H1 (cell line): ENCODE data around the gene NPC2. TPM values are rescaled to one million over a fixed set of nuclear protein-coding genes. Genes with fewer than 3 reads are reported as not detected.

Experiments used
- CTCF ChIA-PET: fragments of 300-600 bp; sonication (Branson Sonifier 250); formaldehyde crosslinking; loops from one replicate; lab custom pipeline; 2021; ENCODE audit not compliant: partially characterized antibody; lab: Charles Lee
- POLR2A ChIA-PET: fragments of 300-600 bp; sonication (Branson Sonifier 250); formaldehyde crosslinking; loops from one replicate; lab custom pipeline; 2021; ENCODE audit warnings: inconsistent platforms; ENCODE audit not compliant: partially characterized antibody; lab: Charles Lee
- DNase-seq, 2 experiments: peaks; one replicate each; pipeline versions ENCODE4 v3.0.0 to v3.0.0-alpha.2; 2010 to 2022; ENCODE audit warnings: low spot score in 2 of 2, low read depth in 1 of 2, mixed read lengths in 1 of 2
- FAIRE-seq: peaks from 2 replicates; lab custom pipeline; 2011; peaks lifted over from hg19 to GRCh38; lab: Jason Lieb, UNC
- H2AFZ ChIP-seq: 2 replicates; pipeline ENCODE4 v1.8.1; 2012; ENCODE audit warnings: low read length, inconsistent platforms
- H2AK5ac ChIP-seq: 2 replicates; pipeline ENCODE4 v1.6.1; 2013; ENCODE audit warnings: low read depth, low read length
- H2BK120ac ChIP-seq: replicated peaks from 2 replicates; pipeline ENCODE3; 2013; ENCODE audit warnings: low read depth, low read length, inconsistent platforms
- H2BK12ac ChIP-seq: 2 replicates; pipeline ENCODE4 v1.6.1; 2013; ENCODE audit warnings: low read depth, low read length
- H2BK15ac ChIP-seq: 2 replicates; pipeline ENCODE4 v1.6.1; 2013; ENCODE audit warnings: low read length
- H2BK20ac ChIP-seq: 2 replicates; pipeline ENCODE4 v1.6.1; 2013; ENCODE audit warnings: low read length
- H2BK5ac ChIP-seq: 2 replicates; pipeline ENCODE4 v1.6.1; 2013; ENCODE audit warnings: low read depth, low read length
- H3K14ac ChIP-seq: 2 replicates; pipeline ENCODE4 v1.6.1; 2013; ENCODE audit warnings: inconsistent platforms; ENCODE audit not compliant: insufficient read length
- H3K18ac ChIP-seq: 2 replicates; pipeline ENCODE4 v1.6.1; 2013; ENCODE audit warnings: low read length; ENCODE audit errors: extremely low read depth
- H3K23ac ChIP-seq: 2 replicates; pipeline ENCODE4 v1.6.1; 2013; ENCODE audit warnings: inconsistent platforms; ENCODE audit not compliant: insufficient read length
- H3K23me2 ChIP-seq: 2 replicates; pipeline ENCODE4 v1.6.1; 2013; ENCODE audit warnings: low read depth, low read length
- H3K27ac ChIP-seq: 2 replicates; pipeline ENCODE4 v1.6.1; 2011; ENCODE audit warnings: low read depth, low read length, inconsistent platforms
- H3K27me3 ChIP-seq, 4 experiments: replicated peaks in 1 of 4; 1 replicate in 1 of 4; 2 replicates in 3 of 4; pipeline versions ENCODE4 v1.6.1 to v1.8.1; 2011 to 2013; ENCODE audit warnings: low read length in 3 of 4, mild to moderate bottlenecking in 3 of 4, inconsistent platforms in 2 of 4, mixed read lengths in 2 of 4, moderate library complexity in 1 of 4; ENCODE audit not compliant: control insufficient read depth in 3 of 4, insufficient read depth in 3 of 4; ENCODE audit errors: extremely low read depth in 1 of 4
- H3K36me3 ChIP-seq, 4 experiments: 2 replicates each; pipeline versions ENCODE4 v1.6.1 to v1.8.1; 2011 to 2013; ENCODE audit warnings: mild to moderate bottlenecking in 4 of 4, low read length in 3 of 4, moderate library complexity in 2 of 4, control low read depth in 1 of 4, inconsistent platforms in 1 of 4; ENCODE audit not compliant: insufficient read depth in 4 of 4, control insufficient read depth in 2 of 4
- H3K4ac ChIP-seq: replicated peaks from 2 replicates; pipeline ENCODE3; 2013; ENCODE audit warnings: low read length, low read depth, mixed read lengths, inconsistent platforms; ENCODE audit not compliant: insufficient read length
- H3K4me1 ChIP-seq, 4 experiments: replicated peaks in 1 of 4; 1 replicate in 1 of 4; 2 replicates in 3 of 4; pipeline versions ENCODE4 v1.6.1 to v1.8.1; 2011 to 2013; ENCODE audit warnings: low read length in 3 of 4, inconsistent platforms in 2 of 4, mixed read lengths in 1 of 4; ENCODE audit not compliant: insufficient read depth in 4 of 4, control insufficient read depth in 3 of 4
- H3K4me2 ChIP-seq, 2 experiments: 2 replicates each; pipeline versions ENCODE4 v1.6.1 to v1.8.1; 2011 to 2013; ENCODE audit warnings: low read depth in 2 of 2, low read length in 2 of 2, control low read depth in 1 of 2, inconsistent platforms in 1 of 2, mild to moderate bottlenecking in 1 of 2; ENCODE audit not compliant: insufficient read depth in 1 of 2
- H3K4me3 ChIP-seq, 4 experiments: fragments of 200-600, 300-600 bp in 1 of 4; sonication (generic), shearing (Covaris generic), sonication (Bioruptor Twin) in 1 of 4; 2 replicates each; pipeline versions ENCODE4 v1.5.1 to v1.8.1; 2011 to 2016; ENCODE audit warnings: low read length in 4 of 4, low read depth in 3 of 4, control low read depth in 2 of 4, inconsistent platforms in 2 of 4, mild to moderate bottlenecking in 2 of 4, mixed read lengths in 1 of 4, moderate library complexity in 1 of 4; ENCODE audit not compliant: insufficient read depth in 2 of 4; ENCODE audit errors: extremely low read depth in 1 of 4
- H3K56ac ChIP-seq: replicated peaks from 2 replicates; pipeline ENCODE3; 2013; ENCODE audit warnings: low read depth, mild to moderate bottlenecking, mixed read lengths, low read length, inconsistent platforms; ENCODE audit not compliant: insufficient read length
- H3K79me1 ChIP-seq: 2 replicates; pipeline ENCODE4 v1.6.1; 2013; ENCODE audit warnings: low read depth, low read length, control low read depth
- H3K79me2 ChIP-seq, 2 experiments: 2 replicates each; pipeline versions ENCODE4 v1.6.1 to v1.8.1; 2012 to 2013; ENCODE audit warnings: low read length in 2 of 2, mild to moderate bottlenecking in 2 of 2, inconsistent platforms in 1 of 2; ENCODE audit not compliant: insufficient read depth in 2 of 2, control insufficient read depth in 1 of 2
- H3K9ac ChIP-seq, 4 experiments: replicated peaks in 1 of 4; 1 replicate in 1 of 4; 2 replicates in 3 of 4; pipeline versions ENCODE4 v1.6.1 to v1.8.1; 2011 to 2013; ENCODE audit warnings: low read depth in 3 of 4, low read length in 3 of 4, control low read depth in 2 of 4, mild to moderate bottlenecking in 2 of 4, moderate library complexity in 2 of 4, inconsistent platforms in 1 of 4; ENCODE audit errors: extremely low read depth in 1 of 4
- H3K9me3 ChIP-seq, 2 experiments: 2 replicates each; pipeline versions ENCODE4 v1.6.1 to v1.8.1; 2012 to 2013; ENCODE audit warnings: mild to moderate bottlenecking in 2 of 2, moderate library complexity in 2 of 2, control low read depth in 1 of 2, inconsistent platforms in 1 of 2, low read depth in 1 of 2, low read length in 1 of 2, mixed read lengths in 1 of 2; ENCODE audit not compliant: insufficient read depth in 2 of 2
- H4K20me1 ChIP-seq, 2 experiments: replicated peaks in 1 of 2; 2 replicates each; pipeline versions ENCODE3 to v1.8.1; 2011 to 2013; ENCODE audit warnings: inconsistent platforms in 2 of 2, low read length in 2 of 2, mild to moderate bottlenecking in 1 of 2; ENCODE audit not compliant: insufficient read depth in 2 of 2, control insufficient read depth in 1 of 2
- H4K5ac ChIP-seq: 2 replicates; pipeline ENCODE4 v1.6.1; 2013; ENCODE audit warnings: low read length, low read depth, mixed read lengths, inconsistent platforms; ENCODE audit not compliant: insufficient read length
- H4K8ac ChIP-seq: 2 replicates; pipeline ENCODE4 v1.8.0; 2013; ENCODE audit warnings: mild to moderate bottlenecking, moderate library complexity, low read length, inconsistent platforms; ENCODE audit not compliant: insufficient read depth; ENCODE audit errors: extremely low read depth
- H4K91ac ChIP-seq: replicated peaks from 2 replicates; pipeline ENCODE3; 2013; ENCODE audit warnings: low read length, mixed read lengths, inconsistent platforms; ENCODE audit not compliant: insufficient read length
- CHD2 ChIP-seq: IDR thresholded peaks from 2 replicates; pipeline ENCODE4 v1.6.1; 2012; ENCODE audit warnings: low read length, improper control_type of control experiment
- CREB1 ChIP-seq: IDR thresholded peaks from 2 replicates; pipeline ENCODE4 v1.6.1; 2012; ENCODE audit warnings: inconsistent platforms
- FOSL1 ChIP-seq: IDR thresholded peaks from 2 replicates; pipeline ENCODE4 v1.6.1; 2011; ENCODE audit warnings: mild to moderate bottlenecking, low read depth, low read length, moderate library complexity; ENCODE audit not compliant: insufficient read depth
- KDM1A ChIP-seq: fragments of 200-600, 300-600 bp; sonication (generic); IDR thresholded peaks from 2 replicates; pipeline ENCODE4 v1.7.1; 2016; ENCODE audit warnings: mild to moderate bottlenecking, low read length, borderline replicate concordance
- KDM5A ChIP-seq: fragments of 200-600 bp; IDR thresholded peaks from 2 replicates; pipeline ENCODE4 v1.7.1; 2012; ENCODE audit warnings: mild to moderate bottlenecking, low read length, inconsistent platforms, mixed read lengths
- NANOG ChIP-seq: IDR thresholded peaks from 2 replicates; pipeline ENCODE4 v1.6.1; 2011; ENCODE audit warnings: low read length, low read depth, mild to moderate bottlenecking, inconsistent platforms; ENCODE audit not compliant: insufficient read depth, poor library complexity, severe bottlenecking
- NRF1 ChIP-seq: IDR thresholded peaks from 2 replicates; pipeline ENCODE4 v1.6.1; 2011; ENCODE audit warnings: mild to moderate bottlenecking, low read depth, low read length, improper control_type of control experiment
- POU5F1 ChIP-seq: IDR thresholded peaks from 2 replicates; pipeline ENCODE4 v1.6.1; 2011; ENCODE audit warnings: low read depth, mild to moderate bottlenecking, low read length, moderate library complexity
- RAD21 ChIP-seq, 2 experiments: IDR thresholded peaks in 1 of 2; conservative IDR thresholded peaks in 1 of 2; 2 replicates each; pipeline ENCODE4 v1.6.1; 2011; ENCODE audit warnings: low read depth in 2 of 2, low read length in 2 of 2, improper control_type of control experiment in 1 of 2, inconsistent platforms in 1 of 2, mild to moderate bottlenecking in 1 of 2, moderate library complexity in 1 of 2
- RFX5 ChIP-seq: IDR thresholded peaks from 2 replicates; pipeline ENCODE4 v1.6.1; 2011; ENCODE audit warnings: low read depth, low read length, improper control_type of control experiment, borderline replicate concordance
- SIN3A ChIP-seq, 2 experiments: IDR thresholded peaks in 1 of 2; conservative IDR thresholded peaks in 1 of 2; 2 replicates each; pipeline ENCODE4 v1.6.1; 2011 to 2012; ENCODE audit warnings: low read length in 2 of 2, improper control_type of control experiment in 1 of 2, low read depth in 1 of 2, mild to moderate bottlenecking in 1 of 2
- WGBS, 2 experiments: shearing (Covaris generic) in 1 of 2; methylation state at CpG; one replicate each; pipeline versions ENCODE4 v1.1.6 to v1.1.7; 2013 to 2015; ENCODE audit warnings: low lambda C conversion rate in 2 of 2, mixed read lengths in 2 of 2, inconsistent platforms in 1 of 2, low coverage in 1 of 2, missing lambda C conversion rate in 1 of 2; ENCODE audit not compliant: insufficient replicate concordance in 2 of 2, insufficient coverage in 1 of 2, insufficient read length in 1 of 2; ENCODE audit errors: extremely low coverage in 1 of 2, missing lambda C conversion rate in 1 of 2; 5-methylcytosine and 5-hydroxymethylcytosine counted together
- polyA plus RNA-seq, 7 experiments: library from polyadenylated mRNA; depleted of rRNA in 3 of 7; stranded (reverse) in 5 of 7; unstranded in 2 of 7; fragments of >200 nt in 5 of 7; fragments of 200-250 nt in 2 of 7; gene quantifications; 1 replicate in 5 of 7; 2 replicates in 1 of 7; 4 replicates in 1 of 7; pipeline versions ENCODE4 v1.2.1 to v1.2.3, GENCODE V29; 2011 to 2013; ENCODE audit warnings: missing spikeins in 2 of 7, mixed read lengths in 2 of 7
- total RNA-seq: library from RNA; stranded (reverse); fragmentation: NEBNext Ultra II Directional; extraction: Animal tissue kit (Norgen Biotek cat#: 25700); gene quantifications from 2 replicates; pipeline ENCODE4 v1.2.1, GENCODE V29; 2021

Gene NPC2
- total and polyA plus RNA-seq, 2 of the 8 experiments (the other 6 are each of a cell fraction or from before 2014, with no cell fraction given) = 178 to 258 TPM

DNA sequence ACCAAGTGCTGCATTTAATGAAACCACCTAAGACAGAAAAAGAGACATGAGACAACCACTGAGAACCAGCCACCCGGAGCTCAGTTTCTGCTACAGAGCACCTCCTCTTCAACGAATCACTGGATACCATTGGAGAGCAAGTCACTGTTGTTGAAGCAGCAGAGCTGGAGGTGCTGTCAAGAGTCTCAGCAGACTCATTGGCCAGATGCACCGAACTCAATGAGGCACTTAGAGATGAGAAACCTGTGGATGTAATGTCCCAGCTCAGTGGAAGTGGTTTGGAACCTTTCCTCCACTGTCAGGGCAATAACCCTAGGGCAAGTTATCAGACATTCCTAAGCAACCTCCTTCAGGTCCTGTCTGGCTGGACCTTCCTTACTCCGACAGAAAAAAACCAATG, 13.1 kb downstream of the NPC2 start:
- Histone ChIP-seq H4K8ac (no peak overlapping the region), H3K27ac (no peak overlapping the region), H3K36me3 (peaks cover 3 to 63% (median 31%) of the 10 kb centered on the region in 4 experiments), H3K4ac (no peak overlapping the region), H3K79me2 (no peaks in the 10 kb centered on the region), H2AK5ac (no peak overlapping the region), H3K18ac (no peak overlapping the region), H3K9ac (no peak overlapping the region), H2BK120ac (no peak overlapping the region), H3K4me1 (peaks cover 0 to 3% (median 0%) of the 10 kb centered on the region in 4 experiments; a peak in 2 of 7 replicates), H2AFZ (no peak overlapping the region), H3K4me3 (no peak overlapping the region), H3K79me1 (no peaks in the 10 kb centered on the region), H2BK12ac (no peak overlapping the region), H4K5ac (no peak overlapping the region), H3K27me3 (no peaks in the 10 kb centered on the region), H3K4me2 (no peak overlapping the region), H4K91ac (no peak overlapping the region), H2BK5ac (no peak overlapping the region), H2BK15ac (no peak overlapping the region), H3K9me3 (no peaks in the 10 kb centered on the region), H4K20me1 (no peaks in the 10 kb centered on the region), H2BK20ac (no peak overlapping the region), H3K56ac (no peak overlapping the region), H3K23me2 (no peaks in the 10 kb centered on the region), H3K23ac (no peak overlapping the region), H3K14ac (no peak overlapping the region)
- ChIA-PET CTCF (interaction anchor here (0.6 to 12.6 kb wide), 24 partner anchors 11 to 396 kb away, joined by 3 to 181 read pairs (median 8); partner anchors contain the start of genes ABCD4, ALDH6A1 and VRTN), POLR2A (interaction anchor here (0.7 to 3.2 kb wide), 6 partner anchors 13 to 222 kb away, joined by 3 to 15 read pairs (median 4); no protein-coding TSS in a partner anchor)
- 92% methylated on average over 4 of the region's 4 CpGs; no CpG with 5 or more reads in 1 of the 2 experiments for WGBS, 2 experiments
- FAIRE-seq (no peak), DNase-seq (no peak)
- TF ChIP-seq KDM5A (no peak), POU5F1 (no peak), CHD2 (no peak), SIN3A (conservative IDR thresholded peaks at IDR 0.05 in 1 of 2, IDR thresholded peaks at IDR 0.05 in 1 of 2; ENCODE audit: low read depth in 1 of 2, low read length in 2 of 2) (no peak), NANOG (no peak), CREB1 (no peak), RFX5 (no peak), FOSL1 (no peak), KDM1A (no peak), NRF1 (no peak), RAD21 (IDR thresholded peaks at IDR 0.05 in 1 of 2, conservative IDR thresholded peaks at IDR 0.05 in 1 of 2; ENCODE audit: low read depth in 2 of 2, low read length in 2 of 2) (no peak)
